Esophagus squamous epithelium (tissue), 4 donors: ENCODE data around the gene DLL4.

Source experiments
- POLR2A ChIP-seq, 4 donors: fragments of 450-650 bp; IDR thresholded peaks; one replicate each; pipeline ENCODE4 v1.6.1; 2017; ENCODE audit warnings: antibody characterized with exemption in 4 of 4, mild to moderate bottlenecking in 4 of 4, moderate library complexity in 3 of 4
- TF ChIP-seq, protein P1 (sequence below), 6 experiments: fragments of 450-650 bp in 4 of 6; fragments of 200-600 bp in 2 of 6; sonication (generic) in 2 of 6; IDR thresholded peaks; one replicate each; pipeline ENCODE4 v1.5.1; 2016 to 2019; ENCODE audit warnings: antibody characterized with exemption in 6 of 6, mild to moderate bottlenecking in 4 of 6, moderate library complexity in 4 of 6

DNA sequence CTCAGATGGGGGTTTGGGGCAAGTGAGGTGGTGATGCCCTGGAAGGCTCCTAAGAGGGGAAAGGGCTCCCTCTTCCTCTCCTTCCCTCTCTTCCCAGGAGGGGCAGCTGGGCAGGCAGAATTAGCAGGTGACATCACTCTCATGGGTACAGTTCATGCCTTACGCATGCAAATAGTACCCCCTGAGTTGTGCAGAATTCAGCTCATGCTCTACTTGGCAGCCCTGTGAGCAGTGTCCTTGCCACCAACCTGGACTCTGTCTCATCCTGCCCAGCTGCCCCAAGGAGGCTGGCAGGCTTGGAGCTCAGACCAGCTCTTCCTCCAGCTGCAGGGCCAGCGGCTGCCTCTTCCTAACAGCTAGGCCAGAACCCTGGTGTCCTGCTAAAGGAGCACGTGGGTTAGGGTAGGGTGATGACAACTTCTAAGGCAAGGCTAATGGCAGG is 27.4 kb downstream of the DLL4 start:
- TF ChIP-seq, protein P1, sequence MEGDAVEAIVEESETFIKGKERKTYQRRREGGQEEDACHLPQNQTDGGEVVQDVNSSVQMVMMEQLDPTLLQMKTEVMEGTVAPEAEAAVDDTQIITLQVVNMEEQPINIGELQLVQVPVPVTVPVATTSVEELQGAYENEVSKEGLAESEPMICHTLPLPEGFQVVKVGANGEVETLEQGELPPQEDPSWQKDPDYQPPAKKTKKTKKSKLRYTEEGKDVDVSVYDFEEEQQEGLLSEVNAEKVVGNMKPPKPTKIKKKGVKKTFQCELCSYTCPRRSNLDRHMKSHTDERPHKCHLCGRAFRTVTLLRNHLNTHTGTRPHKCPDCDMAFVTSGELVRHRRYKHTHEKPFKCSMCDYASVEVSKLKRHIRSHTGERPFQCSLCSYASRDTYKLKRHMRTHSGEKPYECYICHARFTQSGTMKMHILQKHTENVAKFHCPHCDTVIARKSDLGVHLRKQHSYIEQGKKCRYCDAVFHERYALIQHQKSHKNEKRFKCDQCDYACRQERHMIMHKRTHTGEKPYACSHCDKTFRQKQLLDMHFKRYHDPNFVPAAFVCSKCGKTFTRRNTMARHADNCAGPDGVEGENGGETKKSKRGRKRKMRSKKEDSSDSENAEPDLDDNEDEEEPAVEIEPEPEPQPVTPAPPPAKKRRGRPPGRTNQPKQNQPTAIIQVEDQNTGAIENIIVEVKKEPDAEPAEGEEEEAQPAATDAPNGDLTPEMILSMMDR (IDR thresholded peaks at IDR 0.05) = no peak
- no peak for TF ChIP-seq POLR2A (IDR thresholded peaks at IDR 0.05)
